Uterus (tissue), 4 donors: ENCODE measurements around the gene SLC9A5. TPM values are rescaled to one million over a fixed set of nuclear protein-coding genes. Genes with fewer than 3 reads are reported as not detected.

ENCODE experiments used
- DNase-seq, 2 donors: peaks; one replicate each; pipeline ENCODE4 v3.0.0-alpha.2; 2019 to 2020
- H3K27ac ChIP-seq, 2 donors: fragments of 200-600 bp; sonication (generic); 1 replicate in 1 of 2; 2 replicates in 1 of 2; pipeline ENCODE4 v1.5.1; 2016 to 2018
- H3K27me3 ChIP-seq, 2 donors: fragments of 200-600 bp; sonication (generic); one replicate each; pipeline ENCODE4 v1.5.1; 2018 to 2019; ENCODE audit warnings: control low read depth in 1 of 2
- H3K36me3 ChIP-seq, 2 donors: fragments of 200-600 bp; sonication (generic); one replicate each; pipeline ENCODE4 v1.5.1; 2019; ENCODE audit warnings: control low read depth in 1 of 2
- H3K4me1 ChIP-seq, 2 donors: fragments of 200-600 bp; sonication (generic); one replicate each; pipeline ENCODE4 v1.5.1; 2018 to 2019; ENCODE audit warnings: control low read depth in 1 of 2
- H3K4me3 ChIP-seq, 2 donors: fragments of 200-600 bp; sonication (generic); 1 replicate in 1 of 2; 2 replicates in 1 of 2; pipeline ENCODE4 v1.5.1; 2018 to 2019; ENCODE audit warnings: mild to moderate bottlenecking in 1 of 2
- H3K9me3 ChIP-seq, 2 donors: fragments of 200-600 bp; sonication (generic); one replicate each; pipeline ENCODE4 v1.5.1; 2019; ENCODE audit warnings: control low read depth in 1 of 2
- CTCF ChIP-seq, 4 experiments: fragments of 200-600 bp in 2 of 4; fragments of 450-650 bp in 2 of 4; sonication (generic) in 2 of 4; IDR thresholded peaks; one replicate each; pipeline ENCODE4 v1.5.1; 2016 to 2019; ENCODE audit warnings: antibody characterized with exemption in 4 of 4, mild to moderate bottlenecking in 2 of 4, moderate library complexity in 1 of 4
- POLR2A ChIP-seq, 2 donors: fragments of 450-650 bp; IDR thresholded peaks; one replicate each; pipeline ENCODE4 v1.6.1; 2016; ENCODE audit warnings: antibody characterized with exemption in 2 of 2, mild to moderate bottlenecking in 1 of 2, moderate library complexity in 1 of 2
- intact Hi-C: fragments of 100-400 bp; cut with DNase I; formaldehyde crosslinking; loops from one replicate; pipeline ENCODE4 v1.15.1; 2023; ENCODE audit warnings: low total_unique reads
- microRNA counts, 2 donors: library from miRNA; unstranded; fragments of <30 nt; microRNA quantifications; one replicate each; lab custom pipeline; 2016 to 2017
- microRNA-seq: library from miRNA; unstranded; fragments of <30 nt; microRNA quantifications from one replicate; pipeline ENCODE4, GENCODE V29; 2016; ENCODE audit warnings: borderline microRNAs expressed, borderline replicate concordance
- small RNA-seq: library from RNA; depleted of rRNA; stranded (forward); fragments of <200 nt; gene quantifications from one replicate; pipeline ENCODE3, GENCODE V24; 2016
- total RNA-seq, 4 donors: library from RNA; depleted of rRNA in 3 of 4; stranded (reverse); fragments of >200 nt in 3 of 4; gene quantifications; one replicate each; pipeline versions ENCODE4 v1.1.0 to v1.2.4, GENCODE V29; 2014 to 2023
- donor health status: DM: yes; HTN: yes; CAD: no.

SLC9A5 gene
- total RNA-seq, 4 donors from 2014 or later = 0.55 to 1.9 (median 1.3) TPM; not detected in 1

DNA sequence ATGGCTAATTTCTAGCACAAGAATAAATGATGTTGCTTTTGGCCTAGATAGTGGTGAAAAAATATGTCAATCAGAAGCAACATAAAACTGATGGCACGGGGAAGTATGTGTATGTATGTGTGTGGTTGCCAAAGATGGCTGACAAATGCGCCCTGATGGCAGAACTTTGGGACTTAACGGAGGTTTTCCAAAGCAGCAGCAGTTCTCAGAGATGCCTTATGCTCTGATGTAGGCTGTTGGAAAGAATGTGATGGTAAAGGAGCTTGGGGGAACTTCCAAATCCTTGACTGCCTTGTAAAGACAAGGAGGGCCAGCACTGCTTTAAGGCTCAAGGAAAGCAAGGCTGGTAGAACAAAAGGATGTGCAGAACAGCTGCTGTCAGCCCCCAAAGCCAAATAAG, 61.8 kb downstream of the SLC9A5 start:
- Histone ChIP-seq H3K36me3 (no peaks in the 10 kb centered on the region), H3K27me3 (no peaks in the 10 kb centered on the region), H3K4me3 (no peak overlapping the region), H3K4me1 (no peaks in the 10 kb centered on the region), H3K9me3 (no peaks in the 10 kb centered on the region), H3K27ac (peak overlapping the region in 1 of 2 donors; percentile 78)
- no peak for DNase-seq
- intact Hi-C loops = no loop called here
- no peak for TF ChIP-seq POLR2A (IDR thresholded peaks at IDR 0.05)
- no peak for TF ChIP-seq CTCF (IDR thresholded peaks at IDR 0.05)

DNA sequence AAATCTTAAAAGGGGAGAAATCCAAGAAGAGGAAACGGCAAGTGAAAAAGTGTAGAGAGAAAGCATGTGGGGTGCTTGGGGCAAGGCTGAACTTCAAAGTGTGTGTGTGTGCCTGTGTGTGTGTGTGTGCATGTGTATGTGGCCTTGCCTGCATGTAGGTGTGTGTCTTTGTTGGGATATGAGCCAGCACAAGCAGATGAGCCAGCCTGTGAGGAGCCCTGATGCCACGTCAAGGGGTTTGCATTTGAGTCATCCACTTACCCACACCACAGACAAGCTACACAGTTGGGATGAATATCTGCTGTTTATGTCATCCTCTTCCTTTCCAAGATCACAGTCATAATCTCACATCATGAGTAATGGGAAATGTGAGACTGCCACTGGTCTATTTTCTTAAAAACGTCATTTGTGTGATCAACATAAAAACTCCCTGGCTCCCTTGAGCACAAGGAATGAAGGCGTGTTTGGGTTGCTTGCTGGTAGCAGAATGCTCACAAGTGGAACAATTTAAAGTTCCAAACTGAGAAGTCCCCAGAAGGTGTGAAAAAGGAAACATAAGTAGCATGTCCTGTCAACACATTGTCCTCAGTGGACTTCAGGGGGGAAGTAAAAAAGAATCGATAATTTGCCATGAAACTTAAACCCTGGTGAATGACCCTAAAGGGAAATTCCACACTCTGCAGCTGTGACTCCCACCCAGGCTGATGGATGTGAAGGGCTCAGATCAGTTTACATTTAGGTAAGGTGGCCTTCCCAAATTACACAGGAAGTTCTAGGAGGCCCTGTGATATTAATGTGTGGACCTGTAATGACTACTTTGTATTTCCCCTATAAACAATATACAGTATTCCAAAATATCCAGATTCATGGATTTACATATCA, 63.1 kb downstream of the SLC9A5 start:
- no peak for TF ChIP-seq POLR2A (IDR thresholded peaks at IDR 0.05)
- TF ChIP-seq CTCF (IDR thresholded peaks at IDR 0.05) = no peak
- Histone ChIP-seq H3K4me3 (no peak overlapping the region), H3K36me3 (no peaks in the 10 kb centered on the region), H3K9me3 (no peaks in the 10 kb centered on the region), H3K27ac (peak overlapping the region; percentile 72 to 78), H3K4me1 (no peaks in the 10 kb centered on the region), H3K27me3 (no peaks in the 10 kb centered on the region)
- intact Hi-C loops = no loop called here
- peak; percentile 41 to 77 for DNase-seq

GRCh38 chr16:67312719-67313118, 63.9 kb downstream of the SLC9A5 start:
- DNase-seq = no peak
- no peak overlapping the region for H3K4me3 ChIP-seq
- peak overlapping the region; percentile 72 to 78 for H3K27ac ChIP-seq
- H3K9me3 ChIP-seq = no peaks in the 10 kb centered on the region
- no peaks in the 10 kb centered on the region for H3K4me1 ChIP-seq
- TF ChIP-seq CTCF (IDR thresholded peaks at IDR 0.05) (no peak), POLR2A (IDR thresholded peaks at IDR 0.05) (no peak)
- H3K27me3 ChIP-seq = no peaks in the 10 kb centered on the region
- no peaks in the 10 kb centered on the region for H3K36me3 ChIP-seq
- intact Hi-C loops = no loop called here

DNA sequence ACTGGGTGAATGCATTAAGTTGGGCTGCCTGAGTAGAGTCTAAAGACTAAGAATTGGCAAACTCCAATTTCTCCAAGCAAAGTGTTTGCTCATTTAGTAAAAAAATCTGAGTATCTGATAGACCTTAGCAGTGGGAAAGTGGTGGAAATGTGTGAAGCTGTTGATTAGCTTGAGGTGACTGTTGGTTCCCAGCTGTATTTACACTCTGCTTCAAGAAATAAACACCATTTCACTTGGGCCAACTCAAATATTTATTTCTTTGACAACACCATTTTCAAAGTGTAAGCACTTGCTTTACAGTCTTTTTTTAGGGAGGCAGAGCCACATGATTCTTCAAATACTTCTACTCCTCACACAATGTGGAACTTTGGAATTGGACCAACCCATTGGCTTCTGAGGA, 69.1 kb downstream of the SLC9A5 start:
- Histone ChIP-seq H3K4me1 (no peaks in the 10 kb centered on the region), H3K36me3 (no peaks in the 10 kb centered on the region), H3K27me3 (no peaks in the 10 kb centered on the region), H3K4me3 (no peak overlapping the region), H3K27ac (no peak overlapping the region), H3K9me3 (no peaks in the 10 kb centered on the region)
- intact Hi-C loops = no loop called here
- TF ChIP-seq CTCF (IDR thresholded peaks at IDR 0.05) (no peak), POLR2A (IDR thresholded peaks at IDR 0.05) (no peak)
- DNase-seq = no peak

MicroRNAs encoded within 50 kb of the gene (microRNA counts, 767-probe panel; counts per million panel counts)
- 0 counts per million in 2 donors for microRNA hsa-miR-328 (lab: Ali Mortazavi, UCI)

Small RNAs within 50 kb of the gene (microRNA-seq; reads per million reads assigned to microRNA genes)
- gene MIR328 = 419 reads per million, percentile 72 among the genes with 10 or more reads in this experiment

Small RNAs within 50 kb of the gene (small RNA-seq; reads per million reads assigned to genes)
- gene MIR328 = 3.4 reads per million, percentile 83 among the genes with 10 or more reads in this experiment

Other genes starting within 250 kb of the SLC9A5 start
- 100 to 1,000 TPM in 1 of 4 donors, 10 to 100 TPM in 3; 42.1 to 108 (median 75.9) TPM for gene CBFB, start 219.8 kb upstream of the SLC9A5 start, total RNA-seq
- 10 to 100 TPM; 12.3 to 27.1 (median 21.1) TPM for gene PHAF1, start 139.0 kb upstream of the SLC9A5 start, total RNA-seq
- 10 to 100 TPM in 3 of 4 donors, 1 to 10 TPM in 1; 2.4 to 40.1 (median 15.1) TPM for gene B3GNT9, start 98.0 kb upstream of the SLC9A5 start, total RNA-seq
- 10 to 100 TPM in 2 of 4 donors, 1 to 10 TPM in 2; 2.6 to 21.0 (median 10.6) TPM for gene TRADD, start 89.1 kb upstream of the SLC9A5 start, total RNA-seq
- 10 to 100 TPM in 2 of 4 donors, 1 to 10 TPM in 1, not detected in 1; 2.6 to 47.4 (median 14.1) TPM for gene FBXL8, start 89.0 kb upstream of the SLC9A5 start, total RNA-seq
- gene HSF4, start 84.2 kb upstream of the SLC9A5 start, total RNA-seq = 10 to 100 TPM in 3 of 4 donors, not detected in 1; 11.3 to 51.9 (median 42.3) TPM
- 10 to 100 TPM in 2 of 4 donors, 1 to 10 TPM in 2; 3.3 to 29.7 (median 17.0) TPM for gene NOL3, start 78.4 kb upstream of the SLC9A5 start, total RNA-seq
- 10 to 100 TPM; 10.9 to 35.4 (median 20.5) TPM for gene MATCAP1, start 65.0 kb upstream of the SLC9A5 start, total RNA-seq
- gene EXOC3L1, start 58.8 kb upstream of the SLC9A5 start, total RNA-seq = 1 to 10 TPM in 3 of 4 donors, under 1 TPM in 1; 0.29 to 5.1 (median 1.8) TPM
- 100 to 1,000 TPM in 1 of 4 donors, 10 to 100 TPM in 3; 49.2 to 294 (median 77.1) TPM for gene E2F4, start 56.8 kb upstream of the SLC9A5 start, total RNA-seq
- 1 to 10 TPM in 2 of 4 donors, not detected in 2; 1.6 to 5.4 TPM for gene ELMO3, start 49.8 kb upstream of the SLC9A5 start, total RNA-seq
- gene TMEM208, start 21.8 kb upstream of the SLC9A5 start, total RNA-seq = 10 to 100 TPM; 10.2 to 57.9 (median 27.3) TPM
- 10 to 100 TPM in 3 of 4 donors, 1 to 10 TPM in 1; 2.3 to 37.6 (median 11.8) TPM for gene FHOD1, start 1.5 kb upstream of the SLC9A5 start, total RNA-seq
- 10 to 100 TPM in 2 of 4 donors, 1 to 10 TPM in 2; 6.8 to 45.3 (median 17.1) TPM for gene PLEKHG4, start 30.6 kb downstream of the SLC9A5 start, total RNA-seq
- gene KCTD19, start 77.8 kb downstream of the SLC9A5 start, total RNA-seq = 1 to 10 TPM in 1 of 4 donors, under 1 TPM in 2, not detected in 1; 0.51 to 1.0 (median 0.55) TPM
- 1 to 10 TPM in 1 of 4 donors, under 1 TPM in 1, not detected in 2; 0.46 to 2.8 TPM for gene LRRC36, start 77.8 kb downstream of the SLC9A5 start, total RNA-seq
- 10 to 100 TPM; 13.4 to 26.6 (median 16.2) TPM for gene TPPP3, start 144.5 kb downstream of the SLC9A5 start, total RNA-seq
- gene ZDHHC1, start 167.5 kb downstream of the SLC9A5 start, total RNA-seq = 10 to 100 TPM; 14.7 to 30.6 (median 25.6) TPM
- gene HSD11B2, start 182.1 kb downstream of the SLC9A5 start, total RNA-seq = 10 to 100 TPM in 2 of 4 donors, 1 to 10 TPM in 2; 1.2 to 82.1 (median 9.7) TPM
- gene ATP6V0D1, start 232.2 kb downstream of the SLC9A5 start, total RNA-seq = 100 to 1,000 TPM in 2 of 4 donors, 10 to 100 TPM in 2; 67.4 to 243 (median 100) TPM
- not detected for gene AGRP, start 234.6 kb downstream of the SLC9A5 start, total RNA-seq